ENCODE results near the gene CALCR.

Gene CALCR

GRCh38 chr7:93579431-93579830 is 4.9 kb upstream of the CALCR start:
- Histone ChIP-seq H3K27ac (replicated peaks) (no peak overlapping the region), H3K4me3 (replicated peaks; ENCODE audit: insufficient read depth, low read length) (no peak overlapping the region), H3K27me3 (ENCODE audit: insufficient read depth, poor library complexity, severe bottlenecking) (peaks cover 26% of the 10 kb centered on the region)
- TF ChIP-seq CTCF (IDR thresholded peaks at IDR 0.05; ENCODE audit: insufficient read depth, low read length) (no peak), SPI1 (IDR thresholded peaks at IDR 0.05; ENCODE audit: borderline replicate concordance, low read depth) (no peak), GABPA (IDR thresholded peaks at IDR 0.05; ENCODE audit: low read depth) (no peak), REST (IDR thresholded peaks at IDR 0.05; ENCODE audit: insufficient replicate concordance, low read depth) (no peak), POLR2AphosphoS5 (IDR thresholded peaks at IDR 0.05; ENCODE audit: low read depth) (no peak)
- no peak for DNase-seq (ENCODE audit: low read depth in 1 of 2, low spot score in 1 of 2)

DNA sequence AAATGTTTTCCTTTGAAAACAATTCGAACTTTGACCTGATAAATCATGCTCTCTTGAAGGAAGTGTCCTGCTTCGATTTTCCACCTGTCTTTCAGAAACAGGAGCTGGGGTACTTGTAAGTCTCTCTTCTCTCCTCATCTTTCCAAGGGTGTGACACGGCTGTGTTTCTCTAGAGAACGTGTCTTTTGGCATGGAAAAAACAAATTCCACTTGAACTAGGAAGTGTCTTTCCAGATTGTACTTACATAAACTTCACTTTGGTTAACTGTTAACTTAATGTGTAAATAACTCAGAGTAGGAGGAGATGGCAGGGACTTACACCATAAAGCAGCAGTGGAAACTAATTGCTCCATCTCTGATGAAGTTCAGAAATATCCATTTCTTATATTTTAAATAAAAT is 4.2 kb upstream of the CALCR start:
- DNase-seq (ENCODE audit: low read depth in 1 of 2, low spot score in 1 of 2), result no peak
- H3K27me3 ChIP-seq (ENCODE audit: insufficient read depth, poor library complexity, severe bottlenecking), result peaks cover 33% of the 10 kb centered on the region

More for the DNA sequence above, 4.2 kb upstream of the CALCR start:
- Histone ChIP-seq H3K4me3 (replicated peaks; ENCODE audit: insufficient read depth, low read length) (no peak overlapping the region), H3K27ac (replicated peaks) (no peak overlapping the region)
- TF ChIP-seq SPI1 (IDR thresholded peaks at IDR 0.05; ENCODE audit: borderline replicate concordance, low read depth) (no peak), REST (IDR thresholded peaks at IDR 0.05; ENCODE audit: insufficient replicate concordance, low read depth) (no peak), CTCF (IDR thresholded peaks at IDR 0.05; ENCODE audit: insufficient read depth, low read length) (no peak), GABPA (IDR thresholded peaks at IDR 0.05; ENCODE audit: low read depth) (no peak), POLR2AphosphoS5 (IDR thresholded peaks at IDR 0.05; ENCODE audit: low read depth) (no peak)

All from HL-60 (cell line).